Prostate gland (tissue), 2 donors: ENCODE measurements around the gene PDLIM3.

Experiments used
- POLR2A ChIP-seq: fragments of 450-650 bp; IDR thresholded peaks from one replicate; pipeline ENCODE4 v1.6.1; 2016; ENCODE audit warnings: antibody characterized with exemption, mild to moderate bottlenecking
- TF ChIP-seq, protein P1 (sequence below), 4 experiments: fragments of 200-600 bp in 2 of 4; fragments of 450-650 bp in 2 of 4; sonication (generic) in 2 of 4; IDR thresholded peaks; 1 replicate in 3 of 4; 2 replicates in 1 of 4; pipeline ENCODE4 v1.5.1; 2016 to 2019; ENCODE audit warnings: antibody characterized with exemption in 4 of 4, mild to moderate bottlenecking in 2 of 4, moderate library complexity in 2 of 4

GRCh38 chr4:185542626-185543315, 7.5 kb upstream of the PDLIM3 start:
- TF ChIP-seq, protein P1, sequence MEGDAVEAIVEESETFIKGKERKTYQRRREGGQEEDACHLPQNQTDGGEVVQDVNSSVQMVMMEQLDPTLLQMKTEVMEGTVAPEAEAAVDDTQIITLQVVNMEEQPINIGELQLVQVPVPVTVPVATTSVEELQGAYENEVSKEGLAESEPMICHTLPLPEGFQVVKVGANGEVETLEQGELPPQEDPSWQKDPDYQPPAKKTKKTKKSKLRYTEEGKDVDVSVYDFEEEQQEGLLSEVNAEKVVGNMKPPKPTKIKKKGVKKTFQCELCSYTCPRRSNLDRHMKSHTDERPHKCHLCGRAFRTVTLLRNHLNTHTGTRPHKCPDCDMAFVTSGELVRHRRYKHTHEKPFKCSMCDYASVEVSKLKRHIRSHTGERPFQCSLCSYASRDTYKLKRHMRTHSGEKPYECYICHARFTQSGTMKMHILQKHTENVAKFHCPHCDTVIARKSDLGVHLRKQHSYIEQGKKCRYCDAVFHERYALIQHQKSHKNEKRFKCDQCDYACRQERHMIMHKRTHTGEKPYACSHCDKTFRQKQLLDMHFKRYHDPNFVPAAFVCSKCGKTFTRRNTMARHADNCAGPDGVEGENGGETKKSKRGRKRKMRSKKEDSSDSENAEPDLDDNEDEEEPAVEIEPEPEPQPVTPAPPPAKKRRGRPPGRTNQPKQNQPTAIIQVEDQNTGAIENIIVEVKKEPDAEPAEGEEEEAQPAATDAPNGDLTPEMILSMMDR (IDR thresholded peaks at IDR 0.05), result no peak
- no peak for TF ChIP-seq POLR2A
